Stimulated activated memory B cell treated with anti-CD40 and anti-IgM and Interleukin-4, amounts not matched to agents 10 μg/mL and 1 μg/mL and 100 μg/mL, for 72 hours (primary cell): ENCODE data around the gene DAPK1.
A peak's percentile ranks its signal among the peaks of the same experiment; 100 is the strongest.
"Not testable (repeated sequence)": the region's sequence is repeated elsewhere in the genome, so short reads cannot be mapped to it uniquely, and the experiment has no call there.

ENCODE experiments used
- ATAC-seq: fragments of 150-1000 bp; cut with Tn5 transposase; 2 replicates; pipeline ENCODE4 v1.10.0; 2021
- H3K27ac Mint-ChIP-seq: one replicate; pipeline ENCODE4 v1.8.0; 2022; ENCODE audit warnings: mild to moderate bottlenecking, mixed read lengths
- H3K27me3 Mint-ChIP-seq: one replicate; pipeline ENCODE4 v1.8.0; 2022; ENCODE audit warnings: mixed read lengths
- H3K36me3 Mint-ChIP-seq: one replicate; pipeline ENCODE4 v1.8.0; 2022; ENCODE audit warnings: mixed read lengths
- H3K4me1 Mint-ChIP-seq: one replicate; pipeline ENCODE4 v1.8.0; 2022; ENCODE audit warnings: mixed read lengths
- H3K4me3 Mint-ChIP-seq: one replicate; pipeline ENCODE4 v1.8.0; 2022; ENCODE audit warnings: mild to moderate bottlenecking, moderate library complexity, mixed read lengths
- H3K9me3 Mint-ChIP-seq: one replicate; pipeline ENCODE4 v1.8.0; 2022; ENCODE audit warnings: mixed read lengths

DAPK1 gene

GRCh38 chr9:87490225-87490624 lies 7.4 kb upstream of the DAPK1 start:
- no peak overlapping the region for H3K27ac Mint-ChIP-seq
- ATAC-seq = no peak

DNA sequence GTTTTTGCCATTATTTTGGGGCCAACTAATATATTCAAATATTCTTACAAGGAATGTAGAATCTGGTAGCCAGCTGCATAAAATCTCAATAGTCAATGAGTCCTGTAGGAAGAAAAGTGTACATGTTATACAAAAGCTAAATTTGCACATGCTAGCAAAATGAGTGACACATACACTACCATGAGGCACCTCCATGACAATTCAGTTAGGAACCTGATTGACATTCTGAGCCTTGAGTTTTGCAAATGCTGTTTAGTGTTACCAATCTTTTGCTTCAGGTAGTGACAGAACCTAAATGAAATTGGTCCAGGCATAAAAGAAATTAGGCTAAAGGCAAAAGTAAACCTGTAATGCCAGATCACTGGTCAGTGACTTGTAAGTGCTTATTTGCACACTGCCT lies 6.8 kb upstream of the DAPK1 start:
- H3K27ac Mint-ChIP-seq = no peak overlapping the region
- H3K36me3 Mint-ChIP-seq = no peaks in the 10 kb centered on the region
- H3K4me3 Mint-ChIP-seq = no peak overlapping the region
- H3K9me3 Mint-ChIP-seq = peaks cover 2% of the 10 kb centered on the region
- H3K27me3 Mint-ChIP-seq = peaks cover 6% of the 10 kb centered on the region
- ATAC-seq = no peak
- no peaks in the 10 kb centered on the region for H3K4me1 Mint-ChIP-seq

More at GRCh38 chr9:87490225-87490624, 7.4 kb upstream of the DAPK1 start:
- Mint-ChIP-seq H3K27me3 (no peaks in the 10 kb centered on the region), H3K36me3 (no peaks in the 10 kb centered on the region), H3K4me3 (no peak overlapping the region), H3K9me3 (peaks cover 2% of the 10 kb centered on the region), H3K4me1 (no peaks in the 10 kb centered on the region)

DNA sequence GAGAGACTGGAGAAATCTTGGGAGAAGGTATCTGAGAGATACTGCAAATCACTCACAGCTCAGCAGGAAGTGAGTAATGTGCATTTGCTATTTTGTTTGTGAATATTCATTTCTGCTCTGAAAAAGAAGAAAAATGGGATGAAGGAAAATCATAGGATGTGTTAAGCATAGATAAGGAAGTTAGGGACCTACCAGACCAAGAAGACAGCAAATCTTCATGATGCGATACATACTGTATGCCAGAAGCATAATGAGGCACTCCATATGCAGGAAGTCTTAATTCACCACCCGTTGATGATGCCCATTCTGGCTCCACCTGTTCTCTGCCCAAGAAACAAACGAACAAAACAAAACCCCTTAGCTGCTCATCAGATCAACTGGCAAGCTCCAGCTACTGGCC lies 6.1 kb upstream of the DAPK1 start:
- Mint-ChIP-seq H3K27me3 (peaks cover 12% of the 10 kb centered on the region), H3K27ac (no peak overlapping the region), H3K9me3 (peaks cover 2% of the 10 kb centered on the region), H3K4me1 (no peaks in the 10 kb centered on the region), H3K36me3 (no peaks in the 10 kb centered on the region), H3K4me3 (no peak overlapping the region)
- no peak for ATAC-seq

- peaks cover 2% of the 10 kb centered on the region for H3K9me3 Mint-ChIP-seq
- peaks cover 14% of the 10 kb centered on the region for H3K27me3 Mint-ChIP-seq
- no peak overlapping the region for H3K4me3 Mint-ChIP-seq
- no peaks in the 10 kb centered on the region for H3K36me3 Mint-ChIP-seq
- H3K4me1 Mint-ChIP-seq = no peaks in the 10 kb centered on the region
- no peak for ATAC-seq
- no peak overlapping the region for H3K27ac Mint-ChIP-seq
These were observed 5.0 kb upstream of the DAPK1 start for GRCh38 chr9:87492642-87493041.

DNA sequence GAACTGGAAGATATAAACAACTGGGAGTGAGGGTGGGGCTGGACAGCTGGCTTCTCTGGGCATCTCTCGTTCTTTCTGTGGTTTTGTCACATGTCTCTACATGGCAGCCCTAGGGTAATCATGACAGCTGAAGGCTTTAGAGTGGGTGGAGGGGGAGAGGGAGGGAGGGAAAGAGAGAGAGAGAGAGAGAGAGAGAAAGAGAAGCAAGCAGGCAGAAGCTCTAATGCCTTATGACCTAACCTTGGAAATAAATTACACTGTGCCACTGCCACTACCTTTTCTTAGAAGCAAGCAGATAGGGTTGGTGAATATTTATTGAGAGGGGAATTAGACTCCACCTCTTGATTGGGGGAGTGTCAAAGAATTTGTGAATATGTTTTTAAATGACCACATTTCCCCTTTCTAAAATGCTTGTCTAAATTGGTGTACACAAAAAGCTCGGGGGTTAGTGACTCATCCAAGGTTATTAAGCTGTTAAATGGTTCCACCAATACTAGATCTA lies 2.6 kb upstream of the DAPK1 start:
- Mint-ChIP-seq H3K36me3 (no peaks in the 10 kb centered on the region), H3K4me3 (no peak overlapping the region), H3K27ac (no peak overlapping the region), H3K27me3 (peaks cover 31% of the 10 kb centered on the region), H3K4me1 (no peaks in the 10 kb centered on the region), H3K9me3 (no peaks in the 10 kb centered on the region)
- no peak for ATAC-seq

DNA sequence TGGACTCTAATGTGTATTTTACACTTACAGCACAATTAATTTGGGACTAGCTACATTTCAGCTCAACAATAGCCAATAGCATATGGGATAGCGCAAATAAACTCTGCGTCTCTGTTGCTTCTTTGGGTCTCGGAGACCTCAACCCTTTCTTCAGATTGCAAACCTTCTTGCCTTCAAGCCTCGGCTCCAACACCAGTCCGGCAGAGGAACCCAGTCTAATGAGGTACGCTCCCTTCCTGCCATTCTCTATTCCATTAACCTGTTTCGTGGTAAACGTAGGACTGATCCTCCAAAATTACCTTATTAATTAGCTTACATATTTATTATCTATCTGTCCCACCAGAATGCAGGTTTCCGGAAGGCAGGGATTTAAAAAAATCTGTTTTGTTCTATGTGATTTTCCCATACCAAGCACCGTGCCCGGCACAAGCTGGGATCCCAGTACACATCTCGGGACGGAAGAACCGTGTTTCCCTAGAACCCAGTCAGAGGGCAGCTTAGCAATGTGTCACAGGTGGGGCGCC lies 525 bp upstream of the DAPK1 start:
- Mint-ChIP-seq H3K9me3 (no peaks in the 10 kb centered on the region), H3K36me3 (no peaks in the 10 kb centered on the region), H3K27ac (no peak overlapping the region), H3K27me3 (peaks cover 44% of the 10 kb centered on the region), H3K4me1 (no peaks in the 10 kb centered on the region), H3K4me3 (no peak overlapping the region)
- no peak for ATAC-seq

DNA sequence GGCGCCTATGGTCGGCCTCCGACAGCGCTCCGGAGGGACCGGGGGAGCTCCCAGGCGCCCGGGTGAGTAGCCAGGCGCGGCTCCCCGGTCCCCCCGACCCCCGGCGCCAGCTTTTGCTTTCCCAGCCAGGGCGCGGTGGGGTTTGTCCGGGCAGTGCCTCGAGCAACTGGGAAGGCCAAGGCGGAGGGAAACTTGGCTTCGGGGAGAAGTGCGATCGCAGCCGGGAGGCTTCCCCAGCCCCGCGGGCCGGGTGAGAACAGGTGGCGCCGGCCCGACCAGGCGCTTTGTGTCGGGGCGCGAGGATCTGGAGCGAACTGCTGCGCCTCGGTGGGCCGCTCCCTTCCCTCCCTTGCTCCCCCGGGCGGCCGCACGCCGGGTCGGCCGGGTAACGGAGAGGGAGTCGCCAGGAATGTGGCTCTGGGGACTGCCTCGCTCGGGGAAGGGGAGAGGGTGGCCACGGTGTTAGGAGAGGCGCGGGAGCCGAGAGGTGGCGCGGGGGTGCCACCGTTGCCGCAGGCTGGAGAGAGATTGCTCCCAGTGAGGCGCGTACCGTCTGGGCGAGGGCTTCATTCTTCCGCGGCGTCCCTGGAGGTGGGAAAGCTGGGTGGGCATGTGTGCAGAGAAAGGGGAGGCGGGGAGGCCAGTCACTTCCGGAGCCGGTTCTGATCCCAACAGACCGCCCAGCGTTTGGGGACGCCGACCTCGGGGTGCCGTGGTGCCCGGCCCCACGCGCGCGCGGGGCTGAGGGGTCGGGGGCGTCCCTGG lies 561 bp downstream of the DAPK1 start:
- H3K36me3 Mint-ChIP-seq = no peaks in the 10 kb centered on the region
- peaks cover 44% of the 10 kb centered on the region for H3K27me3 Mint-ChIP-seq
- no peaks in the 10 kb centered on the region for H3K4me1 Mint-ChIP-seq
- H3K4me3 Mint-ChIP-seq = no peak overlapping the region
- H3K9me3 Mint-ChIP-seq = no peaks in the 10 kb centered on the region
- H3K27ac Mint-ChIP-seq = no peak overlapping the region
- ATAC-seq = no peak

DNA sequence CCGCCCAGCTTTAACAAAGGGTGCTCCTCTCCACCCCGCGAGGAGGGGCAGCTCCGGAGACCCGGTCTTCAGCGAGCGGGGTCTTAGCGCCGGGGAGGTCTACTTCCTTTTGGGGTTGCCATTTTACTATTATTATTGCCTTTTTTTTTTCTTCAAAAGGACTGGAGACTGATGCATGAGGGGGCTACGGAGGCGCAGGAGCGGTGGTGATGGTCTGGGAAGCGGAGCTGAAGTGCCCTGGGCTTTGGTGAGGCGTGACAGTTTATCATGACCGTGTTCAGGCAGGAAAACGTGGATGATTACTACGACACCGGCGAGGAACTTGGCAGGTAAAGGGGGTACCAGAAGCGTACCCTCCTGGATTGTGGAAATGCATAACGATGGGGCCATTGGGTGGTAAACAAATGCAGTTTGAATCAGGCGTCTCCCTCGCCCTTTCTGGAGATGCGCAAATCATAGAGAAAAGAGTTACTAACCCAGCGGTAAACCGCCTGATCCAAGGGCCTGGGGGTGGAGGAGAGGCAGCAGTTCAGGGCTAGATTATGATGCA lies 1.2 kb downstream of the DAPK1 start:
- no peaks in the 10 kb centered on the region for H3K4me1 Mint-ChIP-seq
- no peak overlapping the region for H3K4me3 Mint-ChIP-seq
- no peak for ATAC-seq
- no peak overlapping the region for H3K27ac Mint-ChIP-seq
- H3K36me3 Mint-ChIP-seq = no peaks in the 10 kb centered on the region
- peaks cover 44% of the 10 kb centered on the region for H3K27me3 Mint-ChIP-seq
- no peaks in the 10 kb centered on the region for H3K9me3 Mint-ChIP-seq

GRCh38 chr9:87499424-87500017 lies 1.9 kb downstream of the DAPK1 start:
- H3K27me3 Mint-ChIP-seq = peaks cover 44% of the 10 kb centered on the region

GRCh38 chr9:87500491-87501270 lies 3.0 kb downstream of the DAPK1 start:
- no peaks in the 10 kb centered on the region for H3K9me3 Mint-ChIP-seq
- no peak overlapping the region for H3K27ac Mint-ChIP-seq
- H3K36me3 Mint-ChIP-seq = no peaks in the 10 kb centered on the region
- H3K4me3 Mint-ChIP-seq = no peak overlapping the region
- peaks cover 40% of the 10 kb centered on the region for H3K27me3 Mint-ChIP-seq
- no peaks in the 10 kb centered on the region for H3K4me1 Mint-ChIP-seq
- ATAC-seq = no peak

More at GRCh38 chr9:87499424-87500017, 1.9 kb downstream of the DAPK1 start:
- Mint-ChIP-seq H3K36me3 (no peaks in the 10 kb centered on the region), H3K4me3 (no peak overlapping the region), H3K9me3 (no peaks in the 10 kb centered on the region), H3K27ac (no peak overlapping the region), H3K4me1 (no peaks in the 10 kb centered on the region)
- no peak for ATAC-seq

DNA sequence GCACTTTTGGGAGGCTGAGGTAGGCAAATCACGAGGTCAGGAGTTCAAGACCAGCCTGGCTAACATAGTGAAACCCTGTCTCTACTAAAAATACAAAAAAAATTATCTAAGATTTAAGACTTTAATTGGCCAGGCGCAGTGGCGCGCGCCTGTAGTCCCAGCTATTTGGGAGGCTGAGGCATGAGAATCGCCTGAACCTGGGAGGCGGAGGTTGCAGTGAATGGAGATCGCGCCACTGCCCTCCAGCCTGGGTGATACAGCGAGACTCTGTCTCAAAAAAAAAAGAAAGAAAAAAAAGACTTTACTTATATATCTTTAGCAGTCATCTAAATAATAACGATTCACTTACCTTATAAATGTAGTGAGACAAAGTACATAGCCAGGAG lies 3.6 kb downstream of the DAPK1 start:
- ATAC-seq, H3K4me3 Mint-ChIP-seq, H3K9me3 Mint-ChIP-seq, H3K36me3 Mint-ChIP-seq, H3K27ac Mint-ChIP-seq, H3K4me1 Mint-ChIP-seq: not testable (repeated sequence)
- H3K27me3 Mint-ChIP-seq = peaks cover 34% of the 10 kb centered on the region

GRCh38 chr9:87501806-87502205 lies 4.1 kb downstream of the DAPK1 start:
- no peaks in the 10 kb centered on the region for H3K36me3 Mint-ChIP-seq
- H3K27ac Mint-ChIP-seq = no peak overlapping the region
- H3K9me3 Mint-ChIP-seq = no peaks in the 10 kb centered on the region
- peaks cover 30% of the 10 kb centered on the region for H3K27me3 Mint-ChIP-seq
- no peak for ATAC-seq
- H3K4me1 Mint-ChIP-seq = no peaks in the 10 kb centered on the region
- no peak overlapping the region for H3K4me3 Mint-ChIP-seq

GRCh38 chr9:87502391-87503221 lies 4.9 kb downstream of the DAPK1 start:
- peak; percentile 34 for ATAC-seq

GRCh38 chr9:87503430-87503829 lies 5.8 kb downstream of the DAPK1 start:
- Mint-ChIP-seq H3K36me3 (no peaks in the 10 kb centered on the region), H3K27ac (no peak overlapping the region), H3K27me3 (peaks cover 29% of the 10 kb centered on the region), H3K4me3 (no peak overlapping the region), H3K9me3 (no peaks in the 10 kb centered on the region), H3K4me1 (no peaks in the 10 kb centered on the region)
- ATAC-seq = no peak

More at GRCh38 chr9:87502391-87503221, 4.9 kb downstream of the DAPK1 start:
- Mint-ChIP-seq H3K4me3 (no peak overlapping the region), H3K4me1 (no peaks in the 10 kb centered on the region), H3K36me3 (no peaks in the 10 kb centered on the region), H3K27me3 (peaks cover 30% of the 10 kb centered on the region), H3K27ac (no peak overlapping the region), H3K9me3 (no peaks in the 10 kb centered on the region)
